ENCODE data around the gene MB21D2.

DNA sequence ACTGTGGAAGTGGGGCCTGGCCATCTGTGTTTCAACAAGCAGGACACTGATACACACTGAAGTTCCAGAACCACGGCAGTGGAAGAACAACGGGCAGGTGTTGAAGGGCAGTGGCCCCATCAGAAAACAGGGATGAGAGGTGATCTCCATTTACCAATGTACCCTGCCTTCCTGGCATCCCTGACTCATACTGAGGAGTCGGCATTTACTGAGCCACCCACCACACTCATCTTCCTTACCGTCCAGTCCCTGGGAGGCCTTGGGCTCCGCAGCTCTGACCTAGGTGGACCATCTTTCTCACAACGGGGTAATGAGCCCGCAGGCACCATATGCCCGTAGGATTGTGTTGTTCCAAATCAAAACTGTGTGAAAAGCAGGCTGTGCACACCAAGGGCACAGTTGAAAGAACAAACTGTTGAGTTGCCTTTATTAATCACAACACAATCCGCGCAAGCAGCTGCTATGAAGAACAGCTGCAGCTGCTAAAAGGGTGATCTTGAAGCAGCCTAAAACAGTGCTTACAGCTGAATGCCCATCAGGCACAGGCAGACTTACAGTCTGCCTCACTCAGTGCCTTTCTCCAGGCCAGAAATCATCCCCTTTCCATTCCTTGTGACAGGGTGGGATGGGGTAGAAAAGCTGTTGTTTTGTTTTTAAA is 12.9 kb downstream of the MB21D2 start:
- TF ChIP-seq, protein P1, sequence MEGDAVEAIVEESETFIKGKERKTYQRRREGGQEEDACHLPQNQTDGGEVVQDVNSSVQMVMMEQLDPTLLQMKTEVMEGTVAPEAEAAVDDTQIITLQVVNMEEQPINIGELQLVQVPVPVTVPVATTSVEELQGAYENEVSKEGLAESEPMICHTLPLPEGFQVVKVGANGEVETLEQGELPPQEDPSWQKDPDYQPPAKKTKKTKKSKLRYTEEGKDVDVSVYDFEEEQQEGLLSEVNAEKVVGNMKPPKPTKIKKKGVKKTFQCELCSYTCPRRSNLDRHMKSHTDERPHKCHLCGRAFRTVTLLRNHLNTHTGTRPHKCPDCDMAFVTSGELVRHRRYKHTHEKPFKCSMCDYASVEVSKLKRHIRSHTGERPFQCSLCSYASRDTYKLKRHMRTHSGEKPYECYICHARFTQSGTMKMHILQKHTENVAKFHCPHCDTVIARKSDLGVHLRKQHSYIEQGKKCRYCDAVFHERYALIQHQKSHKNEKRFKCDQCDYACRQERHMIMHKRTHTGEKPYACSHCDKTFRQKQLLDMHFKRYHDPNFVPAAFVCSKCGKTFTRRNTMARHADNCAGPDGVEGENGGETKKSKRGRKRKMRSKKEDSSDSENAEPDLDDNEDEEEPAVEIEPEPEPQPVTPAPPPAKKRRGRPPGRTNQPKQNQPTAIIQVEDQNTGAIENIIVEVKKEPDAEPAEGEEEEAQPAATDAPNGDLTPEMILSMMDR (conservative IDR thresholded peaks at IDR 0.05): no peak
- TF ChIP-seq ZFX (IDR thresholded peaks at IDR 0.05): no peak

All from C4-2B (cell line).